Ecto neural progenitor cell (in vitro differentiated cells): Measurements from ENCODE around the gene AMBP.

Experiments
- DNase-seq: peaks from one replicate; pipeline ENCODE4 v3.0.0-alpha.2; 2018; ENCODE audit warnings: low spot score

Gene AMBP

DNA sequence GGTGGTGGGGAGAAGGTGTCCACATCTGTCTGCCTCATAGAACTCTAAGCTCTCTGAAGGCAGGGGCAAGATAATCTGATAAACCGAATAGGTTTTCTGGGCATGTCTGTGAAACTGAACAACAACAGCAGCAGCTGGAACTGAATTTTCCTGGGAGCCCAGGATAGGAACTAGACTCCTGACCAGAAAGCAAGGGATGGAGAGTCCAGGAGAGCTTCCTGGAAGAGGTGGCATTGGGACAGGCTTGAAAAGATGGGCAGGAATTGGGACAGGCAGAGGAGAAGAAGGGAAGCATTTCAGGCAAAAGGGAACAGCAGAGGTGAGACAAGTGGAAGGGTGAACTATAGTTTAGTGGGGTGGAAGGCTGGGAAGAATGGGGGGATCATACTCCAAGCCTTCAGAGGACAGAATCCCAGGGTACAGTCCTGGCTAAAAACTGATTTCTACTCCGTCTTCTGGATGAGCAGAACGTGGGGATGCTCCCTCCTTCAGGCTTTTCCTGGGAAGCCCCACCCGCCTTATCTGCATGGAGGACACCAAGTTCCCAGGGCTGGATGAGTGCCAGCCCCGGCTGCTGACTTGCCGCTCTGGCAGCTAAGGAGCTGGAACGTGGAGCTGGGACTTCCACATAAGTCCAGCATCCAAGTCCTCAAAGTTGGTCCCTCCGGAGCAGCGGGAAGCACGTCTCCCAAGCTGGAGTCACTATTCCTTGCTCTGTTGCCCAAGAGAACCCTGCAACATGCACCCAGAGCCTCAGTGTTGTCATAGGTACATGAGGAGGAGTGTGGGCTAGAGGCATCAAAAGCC lies 34.9 kb upstream of the AMBP start:
- no peak for DNase-seq

- DNase-seq: no peak
Measured at GRCh38 chr9:114112325-114112724, 34.2 kb upstream of the AMBP start.

GRCh38 chr9:114110180-114110579 lies 32.1 kb upstream of the AMBP start:
- DNase-seq: no peak

DNA sequence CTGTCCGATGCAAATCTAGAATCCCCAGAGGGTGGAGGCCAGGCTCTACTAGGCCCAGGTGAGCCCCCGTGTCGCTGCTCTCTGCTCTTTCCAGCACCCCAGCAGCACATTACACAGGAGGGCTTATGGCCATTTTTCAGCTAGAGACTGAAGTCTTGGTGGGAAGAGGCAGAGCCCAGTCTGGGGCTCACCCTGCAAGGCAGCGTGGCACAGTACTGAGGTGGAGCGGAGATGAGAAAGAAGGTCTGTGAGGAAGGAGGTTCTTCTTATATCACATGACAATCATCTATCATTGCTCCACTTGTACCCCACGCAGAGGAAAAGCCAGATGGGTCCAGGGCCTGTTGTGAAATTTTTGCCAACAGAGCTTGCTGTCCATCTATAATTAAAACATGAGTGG lies 31.0 kb upstream of the AMBP start:
- no peak for DNase-seq

DNA sequence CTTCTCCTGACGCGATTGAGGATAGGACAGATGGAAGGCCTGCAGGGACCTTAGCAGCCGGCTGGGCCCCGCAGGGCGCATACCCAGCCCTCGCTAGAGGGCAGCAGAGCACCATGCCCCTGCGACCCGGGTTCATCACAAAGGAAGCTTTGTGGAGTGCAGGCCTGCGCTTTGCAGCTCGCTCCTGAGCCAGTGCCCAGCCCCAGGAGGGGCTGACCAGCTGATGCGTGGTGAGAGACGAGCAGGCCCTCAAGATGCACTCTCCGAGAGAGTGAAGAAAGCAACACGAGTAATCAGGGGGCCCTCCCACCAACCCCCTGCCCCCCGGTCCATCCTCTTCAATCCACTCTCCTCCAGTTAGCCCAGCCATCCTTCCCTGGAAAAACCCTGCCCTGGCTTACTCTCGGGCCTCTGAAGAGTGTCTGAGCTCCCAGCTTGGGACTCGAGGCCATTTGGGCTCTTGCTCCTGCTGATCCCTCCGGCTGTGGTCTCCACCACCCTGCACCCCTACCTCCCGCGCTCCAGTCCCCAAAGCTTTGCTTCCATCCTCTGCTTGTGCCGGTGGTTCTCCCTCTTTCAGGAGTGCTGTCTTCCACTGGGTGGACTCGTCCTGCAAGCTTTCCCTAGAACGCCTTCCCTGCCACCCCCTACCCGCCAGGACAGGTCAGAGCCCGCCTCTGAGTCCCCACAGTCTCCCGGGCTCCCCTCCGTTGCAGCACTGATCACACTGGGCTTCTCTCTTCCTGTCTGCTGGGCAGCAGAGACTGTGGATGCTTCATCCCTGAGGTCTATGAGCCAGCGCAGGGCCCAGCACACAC lies 30.1 kb upstream of the AMBP start:
- DNase-seq: peak; percentile 93

DNA sequence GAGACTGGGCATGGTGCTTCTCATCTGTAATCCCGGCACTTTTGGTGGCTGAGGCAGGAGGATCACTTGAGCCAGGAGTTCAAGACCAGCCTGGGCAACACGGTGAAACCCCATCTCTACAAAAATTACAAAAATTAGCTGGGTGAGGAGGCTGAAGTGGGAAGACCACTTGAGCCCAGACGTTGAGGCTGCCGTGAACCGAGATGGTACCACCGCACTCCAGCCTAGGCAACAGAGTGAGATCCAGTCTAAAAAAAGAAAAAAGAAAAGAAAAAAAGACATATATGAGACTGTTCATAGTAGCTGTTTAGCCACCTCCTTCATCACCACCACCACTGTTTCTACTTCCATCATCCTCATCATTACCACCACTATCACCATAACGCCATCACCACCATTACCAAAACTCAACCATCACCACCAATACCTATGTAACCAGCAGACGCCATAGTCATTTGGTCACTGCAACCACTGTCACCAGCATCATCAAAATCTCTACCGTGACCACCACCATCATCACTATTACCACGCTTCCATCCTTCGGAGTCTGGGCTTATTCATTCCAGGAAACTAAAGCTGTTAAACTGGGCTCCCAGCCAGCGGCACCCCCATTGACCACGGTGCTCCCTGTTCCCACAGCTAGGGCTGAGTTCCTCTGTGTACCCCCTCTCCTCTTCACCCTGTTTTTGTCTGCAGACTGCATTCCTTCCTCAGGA lies 29.3 kb upstream of the AMBP start:
- no peak for DNase-seq

GRCh38 chr9:114105236-114105635 lies 27.1 kb upstream of the AMBP start:
- DNase-seq: no peak

DNA sequence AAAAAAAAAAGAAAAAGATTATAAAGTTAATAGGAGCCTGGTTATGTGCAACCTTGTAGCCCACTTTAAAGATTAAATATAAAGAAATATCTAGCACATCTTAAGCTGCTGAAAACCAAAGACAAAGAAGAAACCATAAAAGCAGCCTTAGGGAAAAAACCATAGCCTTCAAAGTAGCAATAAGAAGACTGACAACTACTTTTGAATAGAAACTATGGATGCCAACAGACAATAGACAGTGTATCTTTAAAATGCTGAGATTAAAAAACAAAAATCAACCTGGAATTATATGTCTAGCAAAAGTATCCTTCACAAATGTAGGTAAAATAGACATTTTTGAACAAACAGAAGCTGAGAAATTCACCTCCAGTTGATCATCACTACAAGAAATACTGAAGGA lies 24.4 kb upstream of the AMBP start:
- no peak for DNase-seq

- no peak for DNase-seq
Measured at GRCh38 chr9:114100536-114100935, 22.4 kb upstream of the AMBP start.

- no peak for DNase-seq
Measured at GRCh38 chr9:114099669-114100270, 21.7 kb upstream of the AMBP start.

- DNase-seq: no peak
Measured at GRCh38 chr9:114098936-114099668, 21.0 kb upstream of the AMBP start, which contains the start of gene KIF12. TSS of gene KIF12 (minus strand) at chr9:114099292. CDS start at chr9:114099276, 16 bp downstream.

DNA sequence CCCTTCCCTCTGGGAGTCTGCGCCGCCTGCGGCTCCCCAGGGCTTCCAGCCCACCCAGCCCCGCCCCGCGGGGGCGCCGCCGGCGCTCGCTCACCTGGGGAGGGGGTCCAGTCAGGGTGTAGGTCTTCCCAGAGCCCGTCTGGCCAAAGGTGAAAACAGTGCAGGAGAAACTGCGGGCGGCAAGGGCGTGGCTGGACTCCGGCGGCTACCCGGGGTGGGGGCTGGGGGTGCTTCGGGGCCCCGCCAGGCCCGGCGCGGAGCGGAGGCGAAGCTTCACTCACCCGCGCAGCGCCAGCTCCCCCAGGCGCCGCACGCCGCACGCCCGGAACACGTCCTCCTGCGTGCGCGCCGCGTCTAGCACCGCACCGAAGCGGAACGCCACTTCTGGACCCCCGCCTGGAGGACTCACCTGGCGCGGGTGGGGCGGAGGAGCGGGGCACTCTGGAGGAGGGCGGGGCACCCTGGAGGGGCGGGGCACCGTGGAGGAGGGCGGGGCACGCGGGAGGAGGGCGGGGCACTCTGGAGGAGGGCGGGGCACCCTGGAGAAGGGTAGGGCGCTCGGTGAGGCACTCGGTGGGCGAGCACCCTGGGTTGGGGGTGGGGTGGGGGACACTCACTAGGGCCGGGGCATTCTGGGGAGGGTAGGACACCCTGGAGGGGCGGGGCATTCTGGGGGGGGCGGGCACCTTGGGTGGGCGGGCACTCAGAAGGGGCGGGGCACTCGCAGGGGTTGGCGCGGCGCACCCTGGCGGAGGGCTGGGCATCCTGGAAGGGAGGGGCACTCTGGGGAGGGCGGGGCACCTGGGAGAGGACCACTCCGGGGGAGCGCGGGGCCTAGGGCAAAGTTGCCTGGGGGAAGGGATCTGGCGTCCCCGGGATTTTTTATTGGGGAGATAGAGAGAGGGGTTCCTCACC lies 20.2 kb upstream of the AMBP start:
- peak; percentile 77 for DNase-seq

DNA sequence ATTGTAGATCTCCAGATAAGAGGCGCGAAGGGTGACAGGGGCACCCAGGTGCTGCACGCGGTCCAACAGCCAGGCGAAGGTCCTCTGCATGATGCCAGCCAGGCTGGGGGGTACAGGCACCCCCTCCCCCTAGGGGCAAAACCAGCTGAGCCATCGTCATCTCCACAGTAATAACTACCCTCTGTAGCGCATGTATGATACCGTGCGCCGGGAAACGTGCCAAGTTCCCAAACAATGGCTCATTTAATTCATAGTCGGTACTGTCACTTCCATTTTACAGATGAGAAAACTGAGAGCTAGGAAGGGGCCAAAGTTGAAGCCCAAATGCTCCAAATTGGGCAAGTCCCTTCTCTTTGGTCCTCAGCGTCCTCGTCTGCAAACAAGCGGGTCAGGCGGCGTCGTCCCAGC lies 19.5 kb upstream of the AMBP start:
- DNase-seq: no peak

- no peak for DNase-seq
Measured at GRCh38 chr9:114096866-114097612, 18.9 kb upstream of the AMBP start.

- no peak for DNase-seq
Measured at GRCh38 chr9:114096041-114096511, 18.0 kb upstream of the AMBP start.

- DNase-seq: no peak
Measured at GRCh38 chr9:114094971-114095370, 16.9 kb upstream of the AMBP start.

DNA sequence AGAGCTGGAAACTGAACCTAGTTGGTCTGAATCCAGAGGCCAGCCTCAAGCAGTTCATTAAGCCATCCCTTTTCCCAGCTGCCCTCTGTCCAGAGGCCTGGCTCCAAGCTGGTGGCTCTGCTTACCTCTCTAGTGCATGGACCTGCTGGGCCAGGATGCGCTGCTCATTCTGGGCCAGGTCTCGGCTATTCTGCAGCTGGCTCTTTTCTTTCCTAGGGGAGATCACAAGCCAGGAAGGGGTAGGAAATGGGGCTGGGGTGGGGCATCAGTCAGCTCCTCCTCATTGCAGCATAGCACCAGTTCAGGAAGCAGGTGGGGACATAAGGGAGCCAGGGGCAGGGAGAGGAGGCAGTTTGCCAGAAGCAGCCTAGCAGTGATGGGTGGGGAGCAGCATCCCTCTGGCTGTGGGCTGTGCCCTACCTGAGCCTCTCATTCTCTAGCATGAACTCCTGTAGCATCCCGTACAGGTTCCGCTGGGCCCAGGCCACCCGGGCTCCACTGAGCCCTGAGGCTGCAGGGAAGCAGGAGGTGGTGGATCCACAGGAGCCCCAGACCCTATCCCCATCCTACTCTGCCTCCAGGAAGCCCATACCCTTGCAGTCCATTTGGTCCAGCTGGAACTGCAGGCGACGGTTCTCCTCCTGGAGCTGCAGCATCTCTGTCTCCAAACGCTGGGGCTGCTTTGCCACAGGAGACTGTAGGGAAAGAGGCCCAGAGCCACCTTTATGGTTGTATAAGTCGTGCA lies 15.8 kb upstream of the AMBP start:
- peak; percentile 39 for DNase-seq

- DNase-seq: peak; percentile 26
Measured at GRCh38 chr9:114093031-114093471, 15.0 kb upstream of the AMBP start.

- peak; percentile 25 for DNase-seq
Measured at GRCh38 chr9:114092336-114092735, 14.2 kb upstream of the AMBP start.
